GM10266 (cell line): ENCODE data around the gene HELZ.
"Not testable (repeated sequence)": the region's sequence is repeated elsewhere in the genome, so short reads cannot be mapped to it uniquely, and the experiment has no call there.

Source experiments
- DNase-seq: peaks from one replicate; pipeline ENCODE4 v3.0.0; 2012; ENCODE audit errors: extremely low spot score
- CTCF ChIP-seq: IDR thresholded peaks from 2 replicates; pipeline ENCODE4 v1.5.1; 2012; ENCODE audit warnings: mild to moderate bottlenecking, low read depth; ENCODE audit not compliant: control insufficient read depth, insufficient read depth; ENCODE audit errors: missing control alignments

Gene HELZ

GRCh38 chr17:67133161-67133560 is 111.8 kb downstream of the HELZ start:
- TF ChIP-seq CTCF, result no peak
- DNase-seq, result no peak

GRCh38 chr17:67132366-67132765 is 112.6 kb downstream of the HELZ start:
- TF ChIP-seq CTCF, result no peak
- DNase-seq, result no peak

- no peak for DNase-seq
- TF ChIP-seq CTCF, result no peak
Observed at GRCh38 chr17:67130768-67131167, 114.2 kb downstream of the HELZ start.

GRCh38 chr17:67129283-67129682 is 115.7 kb downstream of the HELZ start:
- TF ChIP-seq CTCF, result no peak

GRCh38 chr17:67128700-67129099 is 116.3 kb downstream of the HELZ start:
- no peak for TF ChIP-seq CTCF
- no peak for DNase-seq

More at GRCh38 chr17:67129283-67129682, 115.7 kb downstream of the HELZ start:
- DNase-seq, result no peak

GRCh38 chr17:67127925-67128324 is 117.1 kb downstream of the HELZ start:
- DNase-seq, result no peak
- TF ChIP-seq CTCF, result no peak

GRCh38 chr17:67126983-67127382 is 118.0 kb downstream of the HELZ start:
- DNase-seq, result no peak
- no peak for TF ChIP-seq CTCF

GRCh38 chr17:67126543-67126942 is 118.5 kb downstream of the HELZ start:
- DNase-seq, result not testable (repeated sequence)
